Liver (tissue), 9 donors: ENCODE results near the gene SERPINB7. TPM values are rescaled to one million over a fixed set of nuclear protein-coding genes. Genes with fewer than 3 reads are reported as not detected.

Experiments used
- DNase-seq: peaks from one replicate; pipeline ENCODE4 v3.0.0-alpha.2; 2017; ENCODE audit warnings: low spot score
- H3K27ac ChIP-seq, 2 donors: one replicate each; pipeline ENCODE4 v1.7.0; 2013; ENCODE audit warnings: inconsistent platforms in 2 of 2, low read length in 2 of 2, control low read depth in 1 of 2, low read depth in 1 of 2, mild to moderate bottlenecking in 1 of 2
- H3K27me3 ChIP-seq, 4 donors: one replicate each; pipeline versions ENCODE4 v1.6.1 to v1.7.0; 2013; ENCODE audit warnings: low read length in 3 of 4, inconsistent platforms in 1 of 4, mild to moderate bottlenecking in 1 of 4, moderate library complexity in 1 of 4; ENCODE audit not compliant: control insufficient read depth in 4 of 4, insufficient read depth in 4 of 4
- H3K36me3 ChIP-seq, 4 donors: one replicate each; pipeline versions ENCODE4 v1.6.1 to v1.7.0; 2013; ENCODE audit warnings: low read length in 3 of 4, mild to moderate bottlenecking in 3 of 4, low read depth in 1 of 4, moderate library complexity in 1 of 4; ENCODE audit not compliant: control insufficient read depth in 4 of 4, insufficient read depth in 3 of 4
- H3K4me1 ChIP-seq, 4 donors: one replicate each; pipeline versions ENCODE4 v1.6.1 to v1.7.0; 2013; ENCODE audit warnings: low read length in 3 of 4, mild to moderate bottlenecking in 3 of 4, moderate library complexity in 1 of 4; ENCODE audit not compliant: control insufficient read depth in 4 of 4, insufficient read depth in 4 of 4
- H3K4me3 ChIP-seq, 3 donors: one replicate each; pipeline versions ENCODE4 v1.6.1 to v1.7.0; 2013; ENCODE audit warnings: low read length in 3 of 3, control low read depth in 1 of 3, low read depth in 1 of 3, mild to moderate bottlenecking in 1 of 3
- H3K9ac ChIP-seq, 2 donors: one replicate each; pipeline ENCODE4 v1.7.0; 2013; ENCODE audit warnings: low read length in 2 of 2, mild to moderate bottlenecking in 2 of 2, moderate library complexity in 2 of 2, control low read depth in 1 of 2, low read depth in 1 of 2
- H3K9me3 ChIP-seq, 4 donors: one replicate each; pipeline versions ENCODE4 v1.6.1 to v1.7.0; 2013; ENCODE audit warnings: low read length in 3 of 4; ENCODE audit not compliant: control insufficient read depth in 4 of 4
- CTCF ChIP-seq: fragments of 150-350 bp; IDR thresholded peaks from 2 replicates; pipeline ENCODE4 v1.5.1; 2017; ENCODE audit warnings: improper control_type of control experiment, low read depth, low read length; ENCODE audit not compliant: missing input control
- FOXA1 ChIP-seq: IDR thresholded peaks from 2 replicates; pipeline ENCODE4 v1.6.1; 2016; ENCODE audit warnings: antibody characterized with exemption
- FOXA2 ChIP-seq: IDR thresholded peaks from 2 replicates; pipeline ENCODE4 v1.6.1; 2016; ENCODE audit warnings: antibody characterized with exemption
- GABPA ChIP-seq, 2 donors: IDR thresholded peaks in 1 of 2; conservative IDR thresholded peaks in 1 of 2; 2 replicates each; pipeline ENCODE4 v1.6.1; 2016; ENCODE audit warnings: antibody characterized with exemption in 2 of 2, mild to moderate bottlenecking in 1 of 2, moderate library complexity in 1 of 2
- HNF4A ChIP-seq, 2 donors: conservative IDR thresholded peaks; 2 replicates each; pipeline ENCODE4 v1.6.1; 2016; ENCODE audit warnings: antibody characterized with exemption in 2 of 2, mild to moderate bottlenecking in 2 of 2
- HNF4G ChIP-seq: IDR thresholded peaks from 2 replicates; pipeline ENCODE4 v1.6.1; 2016; ENCODE audit warnings: antibody characterized with exemption
- NR2F2 ChIP-seq: IDR thresholded peaks from 2 replicates; pipeline ENCODE4 v1.6.1; 2016; ENCODE audit warnings: antibody characterized with exemption
- RAD21 ChIP-seq, 2 donors: IDR thresholded peaks; 2 replicates each; pipeline ENCODE4 v1.6.1; 2016; ENCODE audit warnings: antibody characterized with exemption in 2 of 2, mild to moderate bottlenecking in 2 of 2
- REST ChIP-seq: IDR thresholded peaks from 2 replicates; pipeline ENCODE4 v1.6.1; 2016; ENCODE audit warnings: antibody characterized with exemption, mild to moderate bottlenecking
- RXRA ChIP-seq, 2 donors: IDR thresholded peaks; 2 replicates each; pipeline ENCODE4 v1.6.1; 2017 to 2018; ENCODE audit warnings: antibody characterized with exemption in 2 of 2, mild to moderate bottlenecking in 1 of 2
- SP1 ChIP-seq: IDR thresholded peaks from 2 replicates; pipeline ENCODE4 v1.6.1; 2018; ENCODE audit warnings: antibody characterized with exemption, mild to moderate bottlenecking
- TAF1 ChIP-seq: conservative IDR thresholded peaks from 2 replicates; pipeline ENCODE4 v1.6.1; 2016; ENCODE audit warnings: antibody characterized with exemption, mild to moderate bottlenecking
- YY1 ChIP-seq: IDR thresholded peaks from 2 replicates; pipeline ENCODE4 v1.6.1; 2016; ENCODE audit warnings: antibody characterized with exemption, mild to moderate bottlenecking
- WGBS: extraction: QIAGEN DNeasy Blood & Tissue Kit; methylation state at CpG from one replicate; pipeline ENCODE4 v1.1.7; 2013; 5-methylcytosine and 5-hydroxymethylcytosine counted together
- polyA plus RNA-seq, 2 donors: library from polyadenylated mRNA; stranded (reverse) in 1 of 2; unstranded in 1 of 2; fragments of 200-250 nt in 1 of 2; fragments of >200 nt in 1 of 2; fragmentation: Nextera tagmentation in 1 of 2; extraction: Ambion mirVana in 1 of 2; gene quantifications; one replicate each; pipeline versions ENCODE4 v1.2.1 to v1.2.3, GENCODE V29; 2013 to 2015
- total RNA-seq, 2 donors: library from RNA; depleted of rRNA; stranded (reverse); fragments of >200 nt; gene quantifications; one replicate each; pipeline ENCODE4 v1.2.3, GENCODE V29; 2014
- TF ChIP-seq, protein P1 (sequence below): IDR thresholded peaks from 2 replicates; pipeline ENCODE4 v1.6.1; 2016; ENCODE audit warnings: antibody characterized with exemption
- TF ChIP-seq, protein P2 (sequence below): IDR thresholded peaks from 2 replicates; pipeline ENCODE4 v1.6.1; 2016; ENCODE audit warnings: antibody characterized with exemption
- TF ChIP-seq, protein P3 (sequence below): IDR thresholded peaks from 2 replicates; pipeline ENCODE4 v1.6.1; 2016; ENCODE audit warnings: antibody characterized with exemption
- donor health status: healthy.
- donor health status: healthy.
- donor health status: healthy.
- donor health status: healthy.
- donor health status: healthy.

SERPINB7 gene
- total and polyA plus RNA-seq, 4 donors, result not detected

- H3K9me3 ChIP-seq, result no peaks in the 10 kb centered on the region
- H3K27me3 ChIP-seq, result no peaks in the 10 kb centered on the region
- no peak overlapping the region for H3K9ac ChIP-seq
- no peaks in the 10 kb centered on the region for H3K36me3 ChIP-seq
- 96% methylated on average over 2 of the region's 2 CpGs for WGBS
- no peak for TF ChIP-seq NR2F2
- no peak for TF ChIP-seq HNF4A (conservative IDR thresholded peaks at IDR 0.05)
- TF ChIP-seq HNF4G, result no peak
- no peak for TF ChIP-seq TAF1
- TF ChIP-seq RXRA (IDR thresholded peaks at IDR 0.05), result no peak
- TF ChIP-seq RAD21 (IDR thresholded peaks at IDR 0.05), result no peak
- TF ChIP-seq FOXA1, result no peak
- TF ChIP-seq YY1, result no peak
- TF ChIP-seq, protein P1, sequence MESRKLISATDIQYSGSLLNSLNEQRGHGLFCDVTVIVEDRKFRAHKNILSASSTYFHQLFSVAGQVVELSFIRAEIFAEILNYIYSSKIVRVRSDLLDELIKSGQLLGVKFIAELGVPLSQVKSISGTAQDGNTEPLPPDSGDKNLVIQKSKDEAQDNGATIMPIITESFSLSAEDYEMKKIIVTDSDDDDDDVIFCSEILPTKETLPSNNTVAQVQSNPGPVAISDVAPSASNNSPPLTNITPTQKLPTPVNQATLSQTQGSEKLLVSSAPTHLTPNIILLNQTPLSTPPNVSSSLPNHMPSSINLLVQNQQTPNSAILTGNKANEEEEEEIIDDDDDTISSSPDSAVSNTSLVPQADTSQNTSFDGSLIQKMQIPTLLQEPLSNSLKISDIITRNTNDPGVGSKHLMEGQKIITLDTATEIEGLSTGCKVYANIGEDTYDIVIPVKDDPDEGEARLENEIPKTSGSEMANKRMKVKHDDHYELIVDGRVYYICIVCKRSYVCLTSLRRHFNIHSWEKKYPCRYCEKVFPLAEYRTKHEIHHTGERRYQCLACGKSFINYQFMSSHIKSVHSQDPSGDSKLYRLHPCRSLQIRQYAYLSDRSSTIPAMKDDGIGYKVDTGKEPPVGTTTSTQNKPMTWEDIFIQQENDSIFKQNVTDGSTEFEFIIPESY, result no peak
- no peak for TF ChIP-seq SP1
- no peak for TF ChIP-seq GABPA (IDR thresholded peaks at IDR 0.05 in 1 of 2, conservative IDR thresholded peaks at IDR 0.05 in 1 of 2)
- TF ChIP-seq, protein P2, sequence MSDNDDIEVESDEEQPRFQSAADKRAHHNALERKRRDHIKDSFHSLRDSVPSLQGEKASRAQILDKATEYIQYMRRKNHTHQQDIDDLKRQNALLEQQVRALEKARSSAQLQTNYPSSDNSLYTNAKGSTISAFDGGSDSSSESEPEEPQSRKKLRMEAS, result no peak
- TF ChIP-seq, protein P3, sequence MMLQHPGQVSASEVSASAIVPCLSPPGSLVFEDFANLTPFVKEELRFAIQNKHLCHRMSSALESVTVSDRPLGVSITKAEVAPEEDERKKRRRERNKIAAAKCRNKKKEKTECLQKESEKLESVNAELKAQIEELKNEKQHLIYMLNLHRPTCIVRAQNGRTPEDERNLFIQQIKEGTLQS, result no peak
- TF ChIP-seq CTCF, result no peak
- TF ChIP-seq REST, result no peak
- H3K27ac ChIP-seq, result no peak overlapping the region
- H3K4me1 ChIP-seq, result no peaks in the 10 kb centered on the region
- DNase-seq, result no peak
- no peak overlapping the region for H3K4me3 ChIP-seq
These were observed 14.1 kb downstream of the SERPINB7 start for GRCh38 chr18:63789327-63789726.

- H3K27me3 ChIP-seq, result no peaks in the 10 kb centered on the region
- no peaks in the 10 kb centered on the region for H3K4me1 ChIP-seq
- no peaks in the 10 kb centered on the region for H3K36me3 ChIP-seq
- 81% methylated on average over 4 of the region's 4 CpGs for WGBS
- DNase-seq, result no peak
- no peak overlapping the region for H3K9ac ChIP-seq
- no peak overlapping the region for H3K4me3 ChIP-seq
- TF ChIP-seq RAD21 (IDR thresholded peaks at IDR 0.05), result no peak
- no peak for TF ChIP-seq FOXA2
- TF ChIP-seq YY1, result no peak
- H3K9me3 ChIP-seq, result no peaks in the 10 kb centered on the region
- H3K27ac ChIP-seq, result no peak overlapping the region
These were observed 20.4 kb downstream of the SERPINB7 start for GRCh38 chr18:63795606-63796005.
